ENCODE results near the gene STK32A.

Gene STK32A

DNA sequence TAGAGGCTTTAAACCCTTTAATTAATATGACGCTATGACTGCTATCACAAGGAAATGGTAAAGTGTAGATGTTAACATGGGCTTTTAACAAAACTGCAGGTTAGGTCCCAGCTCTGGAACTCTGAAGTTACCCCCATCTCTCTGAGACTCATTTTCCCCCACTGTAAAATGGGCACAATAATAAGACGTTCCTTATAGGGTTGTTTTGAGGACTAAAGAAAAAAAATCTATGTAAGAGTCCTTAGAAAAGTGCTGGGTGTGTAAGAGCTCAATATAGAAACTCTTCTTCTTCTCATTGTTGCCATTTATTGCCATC lies 45.8 kb upstream of the STK32A start:
- H3K27me3 ChIP-seq (ENCODE audit: control insufficient read depth, low read length) = no peaks in the 10 kb centered on the region
- H3K4me2 ChIP-seq (ENCODE audit: low read length) = no peak overlapping the region
- no peaks in the 10 kb centered on the region for H3K9me3 ChIP-seq (ENCODE audit: control insufficient read depth, insufficient read depth, low read length)
- no peaks in the 10 kb centered on the region for H3K9me2 ChIP-seq (replicated peaks; ENCODE audit: control insufficient read depth, low read length)
- H3K4me1 ChIP-seq (ENCODE audit: control insufficient read depth, low read length) = no peaks in the 10 kb centered on the region
- no peaks in the 10 kb centered on the region for H3K79me2 ChIP-seq (ENCODE audit: control insufficient read depth, low read length)
- no peaks in the 10 kb centered on the region for H3F3A ChIP-seq (ENCODE audit: control insufficient read depth, insufficient read depth)
- no peak overlapping the region for H3K27ac ChIP-seq (ENCODE audit: low read depth, low read length)
- no peaks in the 10 kb centered on the region for H4K20me1 ChIP-seq (ENCODE audit: control insufficient read depth, insufficient read depth, low read depth, low read length)
- no peak for TF ChIP-seq EZH2phosphoT487 (IDR thresholded peaks at IDR 0.05; ENCODE audit: borderline replicate concordance, low read length)
- TF ChIP-seq, protein P1, sequence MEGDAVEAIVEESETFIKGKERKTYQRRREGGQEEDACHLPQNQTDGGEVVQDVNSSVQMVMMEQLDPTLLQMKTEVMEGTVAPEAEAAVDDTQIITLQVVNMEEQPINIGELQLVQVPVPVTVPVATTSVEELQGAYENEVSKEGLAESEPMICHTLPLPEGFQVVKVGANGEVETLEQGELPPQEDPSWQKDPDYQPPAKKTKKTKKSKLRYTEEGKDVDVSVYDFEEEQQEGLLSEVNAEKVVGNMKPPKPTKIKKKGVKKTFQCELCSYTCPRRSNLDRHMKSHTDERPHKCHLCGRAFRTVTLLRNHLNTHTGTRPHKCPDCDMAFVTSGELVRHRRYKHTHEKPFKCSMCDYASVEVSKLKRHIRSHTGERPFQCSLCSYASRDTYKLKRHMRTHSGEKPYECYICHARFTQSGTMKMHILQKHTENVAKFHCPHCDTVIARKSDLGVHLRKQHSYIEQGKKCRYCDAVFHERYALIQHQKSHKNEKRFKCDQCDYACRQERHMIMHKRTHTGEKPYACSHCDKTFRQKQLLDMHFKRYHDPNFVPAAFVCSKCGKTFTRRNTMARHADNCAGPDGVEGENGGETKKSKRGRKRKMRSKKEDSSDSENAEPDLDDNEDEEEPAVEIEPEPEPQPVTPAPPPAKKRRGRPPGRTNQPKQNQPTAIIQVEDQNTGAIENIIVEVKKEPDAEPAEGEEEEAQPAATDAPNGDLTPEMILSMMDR (IDR thresholded peaks at IDR 0.05; ENCODE audit: low read depth, low read length, poor library complexity, severe bottlenecking) = no peak
- H3K36me3 ChIP-seq (ENCODE audit: control insufficient read depth, low read length) = no peaks in the 10 kb centered on the region
- no peak overlapping the region for H3K4me3 ChIP-seq (ENCODE audit: low read length)

GRCh38 chr5:147190331-147190730 lies 44.5 kb upstream of the STK32A start:
- H3K4me1 ChIP-seq (ENCODE audit: control insufficient read depth, low read length) = no peaks in the 10 kb centered on the region
- H3K27ac ChIP-seq (ENCODE audit: low read depth, low read length) = no peak overlapping the region
- H4K20me1 ChIP-seq (ENCODE audit: control insufficient read depth, insufficient read depth, low read depth, low read length) = no peaks in the 10 kb centered on the region
- no peaks in the 10 kb centered on the region for H3K9me3 ChIP-seq (ENCODE audit: control insufficient read depth, insufficient read depth, low read length)
- no peak for TF ChIP-seq EZH2phosphoT487 (IDR thresholded peaks at IDR 0.05; ENCODE audit: borderline replicate concordance, low read length)
- TF ChIP-seq, protein P1 (IDR thresholded peaks at IDR 0.05; ENCODE audit: low read depth, low read length, poor library complexity, severe bottlenecking) = no peak
- H3K9me2 ChIP-seq (replicated peaks; ENCODE audit: control insufficient read depth, low read length) = no peaks in the 10 kb centered on the region
- H3F3A ChIP-seq (ENCODE audit: control insufficient read depth, insufficient read depth) = no peaks in the 10 kb centered on the region
- H3K4me3 ChIP-seq (ENCODE audit: low read length) = no peak overlapping the region
- no peaks in the 10 kb centered on the region for H3K36me3 ChIP-seq (ENCODE audit: control insufficient read depth, low read length)
- H3K27me3 ChIP-seq (ENCODE audit: control insufficient read depth, low read length) = no peaks in the 10 kb centered on the region
- H3K79me2 ChIP-seq (ENCODE audit: control insufficient read depth, low read length) = no peaks in the 10 kb centered on the region
- H3K4me2 ChIP-seq (ENCODE audit: low read length) = no peak overlapping the region

GRCh38 chr5:147193123-147193522 lies 41.7 kb upstream of the STK32A start:
- H3K4me1 ChIP-seq (ENCODE audit: control insufficient read depth, low read length) = no peaks in the 10 kb centered on the region
- no peaks in the 10 kb centered on the region for H3K36me3 ChIP-seq (ENCODE audit: control insufficient read depth, low read length)
- no peaks in the 10 kb centered on the region for H4K20me1 ChIP-seq (ENCODE audit: control insufficient read depth, insufficient read depth, low read depth, low read length)
- H3K27me3 ChIP-seq (ENCODE audit: control insufficient read depth, low read length) = no peaks in the 10 kb centered on the region
- no peaks in the 10 kb centered on the region for H3K9me2 ChIP-seq (replicated peaks; ENCODE audit: control insufficient read depth, low read length)
- no peaks in the 10 kb centered on the region for H3K9me3 ChIP-seq (ENCODE audit: control insufficient read depth, insufficient read depth, low read length)
- TF ChIP-seq, protein P1 (IDR thresholded peaks at IDR 0.05; ENCODE audit: low read depth, low read length, poor library complexity, severe bottlenecking) = no peak
- TF ChIP-seq EZH2phosphoT487 (IDR thresholded peaks at IDR 0.05; ENCODE audit: borderline replicate concordance, low read length) = no peak
- no peak overlapping the region for H3K27ac ChIP-seq (ENCODE audit: low read depth, low read length)
- no peak overlapping the region for H3K4me2 ChIP-seq (ENCODE audit: low read length)
- no peaks in the 10 kb centered on the region for H3K79me2 ChIP-seq (ENCODE audit: control insufficient read depth, low read length)
- no peak overlapping the region for H3K4me3 ChIP-seq (ENCODE audit: low read length)
- H3F3A ChIP-seq (ENCODE audit: control insufficient read depth, insufficient read depth) = no peaks in the 10 kb centered on the region

DNA sequence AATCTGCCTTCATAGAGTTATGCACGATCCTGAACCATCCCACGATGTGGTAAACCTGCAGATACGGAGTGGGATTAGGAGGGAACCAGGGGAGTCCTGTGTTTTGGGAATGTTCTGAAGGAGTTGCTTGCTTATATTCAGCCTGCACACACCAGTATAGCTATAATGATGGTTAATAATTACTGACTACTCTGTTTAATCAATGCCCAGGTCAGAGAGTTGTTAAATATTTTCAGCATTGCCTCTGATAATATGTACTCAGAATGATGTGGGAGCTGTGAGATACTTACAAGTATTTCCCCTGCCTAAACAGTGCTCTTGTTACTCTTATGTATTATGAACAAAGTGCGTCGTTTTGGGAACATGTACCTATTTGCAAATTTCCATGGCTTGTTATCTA lies 34.8 kb upstream of the STK32A start:
- H3K36me3 ChIP-seq (ENCODE audit: control insufficient read depth, low read length) = no peaks in the 10 kb centered on the region
- H3F3A ChIP-seq (ENCODE audit: control insufficient read depth, insufficient read depth) = no peaks in the 10 kb centered on the region
- no peak overlapping the region for H3K4me3 ChIP-seq (ENCODE audit: low read length)
- no peak overlapping the region for H3K4me2 ChIP-seq (ENCODE audit: low read length)
- no peaks in the 10 kb centered on the region for H3K4me1 ChIP-seq (ENCODE audit: control insufficient read depth, low read length)
- H3K9me2 ChIP-seq (replicated peaks; ENCODE audit: control insufficient read depth, low read length) = no peaks in the 10 kb centered on the region
- TF ChIP-seq, protein P1 (IDR thresholded peaks at IDR 0.05; ENCODE audit: low read depth, low read length, poor library complexity, severe bottlenecking) = no peak
- TF ChIP-seq EZH2phosphoT487 (IDR thresholded peaks at IDR 0.05; ENCODE audit: borderline replicate concordance, low read length) = no peak
- H3K27ac ChIP-seq (ENCODE audit: low read depth, low read length) = no peak overlapping the region
- H3K27me3 ChIP-seq (ENCODE audit: control insufficient read depth, low read length) = no peaks in the 10 kb centered on the region
- no peaks in the 10 kb centered on the region for H3K9me3 ChIP-seq (ENCODE audit: control insufficient read depth, insufficient read depth, low read length)
- no peaks in the 10 kb centered on the region for H4K20me1 ChIP-seq (ENCODE audit: control insufficient read depth, insufficient read depth, low read depth, low read length)
- no peaks in the 10 kb centered on the region for H3K79me2 ChIP-seq (ENCODE audit: control insufficient read depth, low read length)

All from DOHH2 (cell line).